LNCAP (cell line): ENCODE results near the gene RAB17.

ENCODE experiments used
- CTCF ChIP-seq: fragments of 450-650 bp; IDR thresholded peaks from 2 replicates; pipeline ENCODE4 v1.5.1; 2017; ENCODE audit warnings: mild to moderate bottlenecking

Gene RAB17

DNA sequence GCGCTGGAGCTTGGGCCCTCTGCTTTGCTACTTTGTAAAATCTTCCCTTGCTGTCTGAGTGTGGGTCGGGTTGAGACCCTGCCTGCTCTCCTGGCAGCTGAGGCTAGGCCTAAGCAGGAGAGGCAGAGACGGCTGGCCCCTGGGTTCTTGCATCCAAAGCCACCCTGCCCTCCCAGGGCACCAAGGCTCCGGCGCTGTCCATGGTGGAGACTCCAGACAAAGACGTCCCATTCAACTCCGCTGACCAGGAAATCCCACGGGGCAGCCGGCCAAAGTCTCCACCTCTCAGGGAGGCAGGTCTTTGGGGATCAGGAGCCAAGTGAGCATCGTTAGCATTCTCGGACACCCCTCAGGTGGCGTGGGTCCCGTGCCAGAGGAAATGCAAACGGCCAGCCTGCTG, 26.7 kb downstream of the RAB17 start:
- no peak for TF ChIP-seq CTCF

DNA sequence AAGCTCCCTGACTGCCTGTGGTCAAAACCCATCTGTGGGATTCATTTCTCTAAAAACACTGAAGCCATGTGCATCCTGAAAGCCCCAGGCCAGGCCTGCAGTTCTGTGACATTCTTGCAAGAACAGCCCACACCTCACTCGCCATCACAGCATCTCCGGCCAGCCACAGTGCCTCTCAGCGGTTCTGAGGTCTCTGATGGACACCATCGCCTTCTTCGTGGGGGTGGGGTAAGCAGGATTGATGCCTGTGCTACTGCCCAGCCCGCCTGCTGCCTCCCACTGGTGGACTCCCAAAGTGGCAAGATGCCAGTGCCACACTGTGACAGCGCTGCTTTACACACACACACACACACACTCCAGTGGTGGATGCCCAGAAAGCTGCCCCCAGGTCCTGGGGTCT, 29.3 kb downstream of the RAB17 start:
- TF ChIP-seq CTCF: no peak

- TF ChIP-seq CTCF: no peak
Measured at GRCh38 chr2:237558961-237559641, 31.4 kb downstream of the RAB17 start.

DNA sequence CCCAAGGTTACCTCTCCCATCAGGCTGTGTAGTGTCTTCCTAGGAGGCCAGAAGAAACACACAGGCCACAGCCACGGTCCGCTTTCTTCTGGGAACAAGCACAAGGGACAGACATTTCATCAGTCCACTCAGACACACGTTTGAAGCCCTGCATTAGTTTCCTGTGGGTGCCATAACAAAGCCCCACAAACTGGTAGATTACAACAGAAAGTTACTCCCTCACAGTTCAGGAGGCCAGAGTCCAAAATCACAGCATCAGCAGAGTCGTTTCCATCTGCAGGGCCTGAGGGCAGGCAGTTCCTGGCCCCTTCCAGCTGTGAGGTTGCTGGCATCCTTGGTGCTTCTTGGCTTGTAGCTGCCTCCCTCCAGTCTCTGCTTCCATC, 32.9 kb downstream of the RAB17 start:
- no peak for TF ChIP-seq CTCF

DNA sequence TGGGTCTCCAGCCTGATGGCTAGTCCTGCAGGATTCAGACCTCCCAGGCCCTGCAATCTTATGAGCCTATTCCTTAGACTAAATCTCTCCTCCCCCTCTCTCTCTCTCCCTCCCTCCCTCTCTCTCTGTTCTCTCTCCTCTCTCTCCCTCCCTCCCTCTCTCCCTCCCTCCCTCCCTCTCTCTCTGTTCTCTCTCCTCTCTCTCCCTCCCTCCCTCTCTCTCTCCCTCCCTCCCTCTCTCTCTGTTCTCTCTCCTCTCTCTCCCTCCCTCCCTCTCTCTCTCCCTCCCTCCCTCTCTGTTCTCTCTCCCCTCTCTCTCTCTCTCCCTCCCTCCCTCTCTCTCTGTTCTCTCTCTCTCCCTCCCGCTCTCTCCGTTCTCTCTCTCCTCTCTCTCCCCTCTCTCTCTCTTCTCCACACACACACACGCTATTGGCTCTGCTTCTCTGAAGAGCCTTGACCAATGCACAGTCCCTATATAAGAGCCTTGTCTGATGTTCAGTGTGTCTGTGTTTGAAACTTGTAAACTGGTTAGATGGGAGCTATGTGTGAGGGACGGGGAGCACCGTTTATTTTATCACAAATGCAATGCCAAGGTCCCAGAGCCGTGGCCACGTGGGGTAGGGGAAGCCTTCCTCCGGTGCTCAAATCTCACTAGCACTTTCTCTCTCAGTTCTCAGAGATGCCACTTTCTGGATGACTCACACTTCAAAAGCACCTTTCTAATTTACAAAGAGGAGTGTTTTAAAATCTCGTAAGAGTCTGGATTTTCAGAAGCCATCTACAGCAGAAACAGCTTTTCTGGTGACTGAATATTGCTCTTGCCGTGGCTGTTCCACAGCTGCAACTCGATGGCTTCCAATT, 33.5 kb downstream of the RAB17 start:
- no peak for TF ChIP-seq CTCF

DNA sequence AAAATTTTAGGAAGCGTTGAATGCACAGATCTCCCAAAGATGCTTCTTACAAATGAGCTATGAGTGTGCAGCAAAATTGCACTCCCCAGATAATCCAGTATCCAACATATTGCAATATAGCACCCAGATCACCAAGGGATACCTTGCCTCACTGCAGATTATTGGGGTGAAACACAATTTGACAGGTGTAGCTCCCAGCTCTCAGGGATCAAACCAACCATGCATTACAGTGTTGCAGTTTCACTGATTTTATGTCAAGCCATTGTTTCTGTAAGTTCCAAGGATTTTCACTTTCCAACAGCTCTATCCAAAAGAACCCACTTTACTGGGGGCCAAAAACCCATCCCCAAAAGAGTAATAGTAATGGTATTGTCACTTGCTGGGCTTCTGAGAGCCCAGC, 35.0 kb downstream of the RAB17 start:
- TF ChIP-seq CTCF: no peak

DNA sequence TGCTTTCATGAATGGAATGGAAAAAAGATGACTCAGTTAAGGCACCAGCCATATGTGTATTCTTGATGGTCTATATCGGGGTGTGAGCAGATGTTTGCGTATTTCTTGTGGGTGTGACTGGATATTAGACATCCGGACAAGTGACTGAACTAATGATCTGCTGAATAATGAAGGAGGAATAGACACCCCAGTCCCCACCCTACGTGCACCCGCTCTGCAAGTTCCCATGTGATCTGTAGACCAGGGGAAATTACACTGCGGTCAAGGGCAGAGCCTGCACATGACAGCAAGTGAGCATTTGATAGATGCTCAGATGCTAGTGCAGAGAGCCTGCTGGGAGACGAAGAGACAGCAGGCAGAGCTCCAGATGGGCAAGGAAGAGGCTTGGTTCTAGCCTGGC, 36.6 kb downstream of the RAB17 start:
- no peak for TF ChIP-seq CTCF
